NK-92 treated with Interleukin-12 subunit alpha and Interleukin-12 subunit beta, amount 100 ng/mL, for 24 hours (cell line): ENCODE data around the gene YIPF6.
"Not testable (repeated sequence)": the region's sequence is repeated elsewhere in the genome, so short reads cannot be mapped to it uniquely, and the experiment has no call there.

Experiments used
- DNase-seq: peaks from one replicate; lab custom pipeline; 2025; lab: John Stamatoyannopoulos, UW

Gene YIPF6

DNA sequence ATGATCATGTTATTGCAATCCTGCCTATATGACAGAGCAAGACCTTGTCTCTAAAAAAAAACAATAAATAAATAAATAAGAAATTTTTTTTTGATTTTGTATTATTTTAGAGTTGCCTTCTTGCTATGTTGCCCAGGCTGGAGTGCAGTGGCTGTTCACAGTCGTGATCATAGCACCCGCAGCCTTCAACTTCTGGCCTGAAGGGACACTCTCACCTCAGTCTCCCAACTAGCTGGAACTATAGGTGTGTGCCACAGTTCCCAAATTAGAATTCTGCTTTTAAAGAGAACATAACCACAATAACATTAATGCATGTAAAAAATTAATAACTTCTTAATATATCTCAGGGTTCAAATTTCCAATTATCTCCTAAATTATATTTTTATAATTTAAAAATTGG is 7.8 kb downstream of the YIPF6 start:
- no peak for DNase-seq

DNA sequence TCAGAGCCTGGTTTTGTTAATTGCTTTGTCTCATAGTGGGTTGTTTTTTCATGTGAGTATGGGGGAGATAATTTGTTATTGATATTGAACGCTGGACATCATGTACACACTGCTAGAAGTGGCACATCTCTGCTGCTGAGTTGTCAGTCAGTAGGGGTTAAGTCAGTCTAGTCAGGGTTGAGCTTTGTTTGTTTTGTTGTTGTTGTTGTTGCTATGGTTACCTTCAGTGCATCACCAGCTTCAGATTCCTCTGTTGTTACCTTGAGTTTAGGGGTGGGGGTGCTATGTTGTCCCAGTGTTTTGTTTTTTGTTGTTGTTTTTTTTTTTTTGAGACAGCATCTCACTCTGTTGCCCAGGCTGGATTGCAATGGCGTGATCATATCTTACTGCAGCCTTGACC is 9.9 kb downstream of the YIPF6 start:
- DNase-seq = no peak

DNA sequence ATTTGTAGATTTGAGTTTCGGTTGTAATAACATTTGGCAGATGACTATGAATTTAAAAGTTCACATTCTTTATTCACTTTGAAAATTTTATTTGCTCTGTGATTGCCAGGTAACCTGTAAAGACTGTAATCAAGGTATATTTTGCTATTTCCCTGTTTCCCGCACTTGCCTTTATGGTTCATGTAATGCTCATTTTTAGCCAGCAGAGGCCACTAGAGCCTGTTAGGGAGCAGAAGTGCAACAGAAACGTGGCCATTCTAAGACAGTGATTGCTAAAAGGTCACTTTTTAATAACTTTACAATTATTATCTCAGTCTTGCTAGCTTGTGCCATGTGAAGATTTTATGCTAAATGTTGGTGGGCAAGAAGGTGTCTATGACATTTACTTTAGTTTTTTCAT is 12.4 kb downstream of the YIPF6 start:
- no peak for DNase-seq

DNA sequence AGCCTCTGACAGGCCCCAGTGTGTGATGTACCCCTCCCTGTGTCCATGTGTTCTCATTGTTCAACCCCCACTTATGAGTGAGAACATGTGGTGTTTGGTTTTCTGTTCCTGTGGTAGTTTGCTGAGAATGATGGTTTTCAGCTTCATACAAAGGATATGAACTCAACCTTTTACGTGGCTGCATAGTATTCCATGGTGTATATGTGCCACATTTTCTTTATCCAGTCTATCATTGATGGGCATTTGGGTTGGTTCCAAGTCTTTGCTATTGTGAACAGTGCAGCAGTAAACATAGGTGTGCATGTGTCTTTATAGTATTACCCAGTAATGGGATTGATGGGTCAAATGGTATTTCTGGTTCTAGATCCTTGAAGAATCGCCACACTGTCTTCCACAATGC is 25.8 kb downstream of the YIPF6 start:
- not testable (repeated sequence) for DNase-seq

DNA sequence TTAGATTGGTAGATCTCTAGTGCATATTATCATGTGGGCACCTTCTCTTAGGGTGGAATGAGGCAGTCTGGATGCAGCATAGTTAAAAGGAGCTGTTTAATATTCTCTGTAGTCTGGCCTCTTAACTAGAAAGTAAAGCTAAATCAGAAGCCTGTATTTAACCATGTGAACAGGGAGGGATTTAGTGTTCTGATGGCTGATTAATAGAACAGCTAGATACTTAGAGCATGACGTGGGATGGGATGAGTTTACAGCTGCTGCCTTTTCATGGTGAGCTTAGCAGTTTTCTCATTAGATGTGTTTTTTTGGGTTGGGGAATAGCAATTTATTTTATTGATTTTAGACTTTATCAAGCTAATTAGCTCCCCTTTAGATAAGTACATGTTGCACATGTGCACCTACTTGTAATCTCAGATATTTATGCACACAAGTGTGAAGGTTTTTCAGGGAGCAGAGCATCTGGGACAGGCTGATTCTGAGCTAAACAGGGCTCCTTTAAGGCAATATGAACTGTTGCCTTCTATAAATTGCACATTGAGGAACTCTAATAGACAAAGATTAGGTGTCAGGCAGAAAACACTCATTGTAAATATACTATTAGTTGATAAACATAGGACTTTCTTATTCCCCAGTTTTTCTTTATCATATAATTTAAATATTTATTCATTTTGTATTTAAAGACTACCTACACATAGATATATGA is 34.1 kb downstream of the YIPF6 start:
- DNase-seq = no peak

DNA sequence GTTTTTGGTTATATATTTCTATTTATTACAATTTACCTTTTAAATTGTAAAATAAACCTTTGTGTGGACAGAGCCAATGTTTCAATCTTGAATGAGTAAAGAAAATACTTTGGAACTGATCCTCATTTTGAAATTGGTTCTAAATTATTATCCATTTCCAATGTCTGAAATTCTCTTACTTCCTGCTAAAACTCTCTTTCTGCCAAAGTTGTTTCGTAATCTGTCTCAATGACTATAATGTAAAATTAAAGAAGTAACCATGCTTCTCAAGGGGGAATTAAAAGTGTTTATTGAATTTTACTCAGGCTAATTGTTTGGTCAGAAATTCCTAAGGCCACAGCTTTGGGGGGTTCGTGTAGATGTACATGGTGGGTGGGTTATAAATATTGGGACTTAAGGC is 34.8 kb downstream of the YIPF6 start:
- DNase-seq = no peak

DNA sequence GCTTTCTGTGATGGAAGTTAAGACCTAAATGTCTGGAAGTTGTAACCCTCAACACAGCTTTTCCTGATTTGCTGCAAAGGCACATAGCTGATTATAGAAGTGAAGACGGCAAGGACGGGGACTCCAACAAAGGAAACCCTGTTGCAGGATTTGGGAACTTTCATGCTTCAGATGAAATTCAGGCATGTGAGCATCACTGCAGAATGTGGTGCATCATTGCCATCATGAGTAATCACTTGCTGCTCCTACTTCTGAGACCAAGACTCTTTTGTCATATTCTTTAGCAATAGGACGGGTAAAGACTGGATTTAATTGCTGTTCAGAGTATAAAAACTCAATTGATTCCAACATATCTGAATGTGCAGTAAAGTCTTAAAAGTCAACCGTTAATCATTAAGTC is 35.8 kb downstream of the YIPF6 start:
- no peak for DNase-seq

DNA sequence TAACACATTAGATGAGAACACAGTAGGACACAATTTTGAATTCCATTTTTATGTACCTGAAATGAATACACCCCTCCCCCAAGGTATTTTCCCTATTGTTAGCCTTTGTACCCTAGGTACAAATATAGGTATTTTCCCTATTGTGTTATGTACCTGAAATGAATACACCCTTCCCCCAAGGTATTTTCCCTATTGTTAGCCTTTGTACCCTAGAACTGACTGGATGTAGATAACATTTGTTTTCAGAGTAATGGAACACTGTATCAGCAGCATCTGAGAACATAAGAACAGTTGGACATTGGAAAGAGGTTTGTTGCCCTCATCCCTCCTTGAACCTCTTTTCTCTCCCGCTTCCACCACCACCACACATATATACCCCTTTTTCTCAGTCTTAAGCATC is 37.6 kb downstream of the YIPF6 start:
- DNase-seq = no peak

DNA sequence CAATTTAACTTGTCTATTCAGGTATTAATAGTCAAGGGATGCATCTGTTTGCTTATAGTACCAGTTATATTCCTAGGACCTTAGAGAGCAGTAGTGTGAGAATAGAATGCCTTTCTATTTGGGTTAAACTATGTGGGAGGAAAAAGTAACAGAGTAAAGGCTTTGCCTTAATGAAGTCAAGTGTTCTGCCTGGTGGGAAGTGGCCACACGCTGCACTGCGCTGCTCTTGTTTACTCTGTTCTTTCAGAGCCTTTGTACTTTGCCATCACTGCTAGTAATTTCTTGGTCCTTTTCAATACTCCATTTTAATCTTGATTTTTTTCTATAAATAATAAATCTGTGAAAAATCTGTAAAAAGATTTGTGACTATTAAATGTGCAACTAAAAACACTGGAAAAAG is 38.0 kb downstream of the YIPF6 start:
- DNase-seq = no peak

DNA sequence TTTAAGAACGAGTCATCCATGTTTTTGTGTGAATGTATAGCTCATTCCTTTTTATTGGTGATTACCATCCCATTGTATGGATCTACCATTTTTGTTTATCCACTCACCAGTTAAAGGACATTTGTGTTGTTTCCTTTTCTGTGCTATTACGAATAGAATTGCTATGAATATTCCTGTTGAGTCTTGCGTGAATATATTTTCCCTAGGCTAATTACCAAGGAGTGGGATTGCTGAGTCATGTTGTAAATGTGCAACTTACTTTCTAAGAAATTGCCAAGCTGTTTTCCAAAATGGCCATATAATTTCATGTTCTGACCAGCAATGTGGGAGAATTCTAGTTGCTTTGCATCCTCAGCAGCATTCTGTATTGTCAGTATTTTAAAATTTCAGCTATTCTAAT is 51.3 kb downstream of the YIPF6 start:
- DNase-seq = no peak

DNA sequence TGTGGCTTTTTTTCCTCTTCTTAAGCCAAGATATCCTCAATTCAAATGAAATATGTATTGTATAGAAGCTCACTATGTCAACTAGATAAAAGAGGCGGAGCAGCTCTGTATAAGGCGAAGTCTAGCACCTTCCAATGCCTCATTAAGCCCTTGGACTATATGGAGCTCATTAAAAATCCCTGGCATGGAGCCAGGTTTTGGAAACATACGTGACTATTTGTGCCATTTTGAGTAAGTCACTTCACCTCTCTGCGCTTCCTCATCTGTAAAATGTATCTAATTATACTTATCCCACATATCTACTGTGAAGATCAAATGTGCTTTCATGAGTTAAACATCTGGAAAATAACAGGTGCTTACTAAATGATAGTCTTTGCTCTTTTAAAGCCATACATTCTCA is 57.2 kb downstream of the YIPF6 start:
- no peak for DNase-seq

DNA sequence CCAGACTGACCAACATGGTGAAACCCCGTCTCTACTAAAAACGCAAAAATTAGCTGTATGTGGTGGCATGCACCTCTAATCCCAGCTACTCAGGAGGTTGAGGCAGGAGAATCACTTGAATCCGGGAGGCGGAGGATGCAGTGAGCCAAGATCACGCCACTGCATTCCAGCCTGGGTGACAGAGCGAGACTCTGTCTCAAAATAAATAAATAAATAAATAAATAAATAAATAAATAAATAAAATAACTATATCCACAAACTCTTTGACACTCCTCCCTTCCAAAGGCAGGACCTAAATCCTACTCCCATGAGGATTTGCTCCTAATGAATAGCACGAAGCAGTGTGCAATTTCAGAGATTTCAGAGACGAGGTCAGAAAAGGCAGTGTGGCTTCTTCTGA is 58.3 kb downstream of the YIPF6 start:
- DNase-seq = not testable (repeated sequence)

DNA sequence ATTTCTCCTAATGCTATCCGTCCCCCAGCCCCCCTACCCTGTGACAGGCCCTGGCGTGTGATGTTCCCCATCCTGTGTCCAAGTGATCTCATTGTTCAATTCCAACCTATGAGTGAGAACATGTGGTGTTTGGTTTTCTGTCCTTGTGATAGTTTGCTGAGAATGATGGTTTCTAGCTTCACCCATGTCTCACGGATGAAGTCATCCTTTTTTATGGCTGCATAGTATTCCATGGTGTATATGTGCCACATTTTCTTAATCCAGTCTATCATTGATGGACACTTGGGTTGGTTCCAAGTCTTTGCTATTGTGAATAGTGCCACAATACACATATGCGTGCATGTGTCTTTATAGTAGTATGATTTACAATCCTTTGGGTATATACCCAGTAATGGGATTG is 61.1 kb downstream of the YIPF6 start:
- not testable (repeated sequence) for DNase-seq

DNA sequence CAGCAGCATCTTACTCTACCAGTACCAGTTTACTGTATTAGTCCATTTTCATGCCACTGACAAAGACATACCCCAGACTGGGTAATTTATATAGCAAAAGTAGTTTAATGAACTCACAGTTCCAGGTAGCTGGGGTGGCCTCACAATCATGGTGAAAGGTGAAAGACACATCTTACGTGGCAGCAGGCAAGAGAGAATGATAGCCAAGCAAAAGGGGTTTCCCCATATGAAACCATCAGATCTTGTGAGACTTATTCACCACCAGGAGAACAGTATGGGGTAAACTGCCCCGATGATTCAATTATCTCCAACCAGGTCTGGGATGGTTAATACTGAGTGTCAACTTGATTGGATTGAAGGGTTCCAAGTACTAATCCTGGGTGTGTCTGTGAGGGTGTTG is 69.3 kb downstream of the YIPF6 start:
- peak; percentile 0 for DNase-seq

DNA sequence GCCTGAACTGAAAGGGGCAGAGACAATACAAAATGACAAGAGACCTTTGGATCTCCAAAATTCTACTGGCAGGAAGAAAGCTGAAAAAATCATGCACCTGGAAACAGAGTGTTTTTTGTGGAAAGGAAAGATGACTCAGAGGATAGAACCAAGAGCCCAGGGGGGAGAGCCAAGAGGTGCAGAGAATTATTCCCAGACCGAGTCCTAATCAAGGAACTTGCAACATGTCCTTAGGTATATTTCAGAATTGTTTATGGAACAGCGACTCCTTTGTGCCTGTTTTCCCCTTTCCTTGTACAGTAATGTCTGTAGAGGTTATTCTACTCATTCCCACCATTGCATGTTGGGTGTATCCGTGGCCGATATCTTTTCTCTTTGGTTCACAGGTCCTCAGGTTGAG is 71.7 kb downstream of the YIPF6 start:
- no peak for DNase-seq

DNA sequence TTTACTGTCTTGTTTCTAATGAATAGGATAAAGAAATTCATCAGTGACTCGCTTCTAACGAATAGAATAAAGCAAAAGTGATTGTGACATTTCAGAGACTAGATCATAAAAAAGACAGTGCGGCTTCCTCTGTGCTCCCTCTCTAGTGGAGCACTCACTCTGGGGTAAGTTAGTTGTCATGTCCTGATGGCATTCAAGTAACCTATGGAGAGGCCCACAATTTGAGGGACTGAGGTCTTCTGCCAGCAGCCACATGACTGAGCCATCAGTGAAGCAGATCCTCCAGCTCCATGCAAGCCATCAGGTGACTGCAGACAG is 72.4 kb downstream of the YIPF6 start:
- no peak for DNase-seq

DNA sequence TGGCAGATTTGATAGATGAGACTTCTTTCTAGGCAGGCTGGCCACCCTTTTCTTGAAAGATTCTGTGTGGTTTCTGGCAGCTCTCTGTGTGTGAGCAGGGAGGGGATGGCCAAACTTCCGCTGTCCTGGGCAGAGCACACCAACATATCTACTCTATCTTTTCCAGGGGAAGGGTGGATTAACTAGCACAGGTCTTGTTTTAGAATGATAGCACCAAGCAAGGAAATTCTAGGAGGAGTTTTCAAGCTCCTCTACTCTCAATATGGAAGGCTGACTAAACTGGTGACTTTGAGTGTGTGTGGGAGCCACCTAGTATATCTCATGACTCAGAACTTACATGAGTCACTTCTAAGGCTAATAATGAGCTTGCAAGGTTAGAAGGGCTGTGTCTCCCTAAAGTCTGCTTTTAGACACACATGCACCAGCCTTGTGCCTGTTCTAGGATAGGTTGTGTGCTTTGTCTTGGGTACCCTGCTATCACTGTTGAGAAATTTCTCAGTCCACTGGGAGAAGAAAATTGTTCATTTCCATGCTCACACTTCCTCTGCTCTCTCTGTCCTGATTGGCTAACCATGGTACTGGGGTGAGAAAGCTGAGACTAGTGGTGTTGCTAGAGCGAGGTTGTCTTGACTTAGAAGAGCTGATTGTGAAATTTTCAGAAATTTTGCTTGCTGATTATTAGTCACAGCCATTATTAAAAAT is 72.9 kb downstream of the YIPF6 start:
- DNase-seq = peak; percentile 32

DNA sequence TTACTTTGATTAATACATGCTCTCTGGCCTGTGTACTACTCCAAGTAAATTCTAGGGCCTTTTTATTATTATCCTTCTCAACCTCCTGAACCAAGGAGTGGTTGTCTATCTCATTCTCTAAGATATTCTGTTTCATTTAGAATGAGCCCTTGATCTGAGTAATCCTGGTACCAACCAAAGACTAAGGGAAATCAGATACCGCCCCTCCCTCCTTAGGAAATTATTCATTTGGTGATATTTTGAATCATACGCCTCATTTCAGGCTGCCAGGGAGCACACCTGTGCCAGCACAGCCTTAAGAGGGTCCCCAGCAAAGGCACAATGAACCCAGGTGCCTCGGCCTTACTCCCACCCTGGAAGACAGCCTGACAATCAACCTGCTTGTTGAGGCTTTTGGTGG is 75.4 kb downstream of the YIPF6 start:
- no peak for DNase-seq

DNA sequence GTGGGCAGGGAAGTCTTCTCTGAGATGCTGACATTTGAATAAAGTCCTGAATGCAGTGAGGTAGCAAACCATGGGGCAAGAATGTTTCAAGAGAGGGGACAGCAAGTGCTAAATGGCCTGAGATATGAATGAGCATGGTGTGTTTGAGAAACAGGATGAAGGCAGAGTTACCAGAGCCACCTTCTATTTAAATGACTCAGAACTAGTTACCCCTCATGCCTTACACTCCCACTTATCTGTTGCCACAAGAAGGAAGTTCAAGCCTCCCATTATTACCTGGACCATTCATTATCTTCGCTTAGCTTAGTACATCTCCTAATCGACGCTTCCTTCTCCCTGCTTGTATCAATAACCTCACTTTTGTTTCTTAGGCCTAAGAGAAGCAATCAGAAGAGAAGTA is 81.0 kb downstream of the YIPF6 start:
- no peak for DNase-seq

DNA sequence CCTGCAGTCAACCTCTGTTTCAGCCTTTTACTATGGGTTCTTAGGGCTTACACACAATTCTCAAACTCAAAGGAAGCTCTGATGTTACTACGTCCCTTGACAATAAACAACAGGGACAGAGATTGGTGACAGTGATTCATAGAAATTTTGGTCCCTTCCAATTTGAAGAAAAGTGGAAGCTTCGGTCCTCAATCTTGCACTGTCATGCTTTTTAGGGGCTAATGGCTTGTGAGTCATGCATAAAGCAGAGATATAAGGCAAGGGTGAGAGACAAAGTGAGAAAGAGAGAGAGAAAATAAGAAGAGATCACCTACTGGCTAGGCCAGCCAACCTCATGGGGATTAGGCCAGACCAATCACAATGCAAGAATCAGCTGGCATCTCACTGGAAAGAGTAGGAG is 85.4 kb downstream of the YIPF6 start:
- DNase-seq = no peak
